ENCODE data around the gene PHACTR2. TPM values are rescaled to one million over a fixed set of nuclear protein-coding genes. Genes with fewer than 3 reads are reported as not detected.

Gene PHACTR2
- total and polyA plus RNA-seq, 2 of the 13 experiments (the other 11 are each of a cell fraction or from before 2014, with no cell fraction given): 11.3 to 28.2 TPM

- Histone ChIP-seq H3K4me2 (ENCODE audit: low read depth, low read length) (no peak overlapping the region), H2AFZ (ENCODE audit: low read length) (no peak overlapping the region), H3K79me2 (ENCODE audit: insufficient read depth, low read length) (no peaks in the 10 kb centered on the region), H3K9me3 (ENCODE audit: low read length) (no peaks in the 10 kb centered on the region), H3K36me3 (replicated peaks in 1 of 2; ENCODE audit: control insufficient read depth in 1 of 2, insufficient read depth in 2 of 2, low read length in 2 of 2) (no peaks in the 10 kb centered on the region), H3K9ac (ENCODE audit: insufficient read depth, low read depth, low read length) (no peak overlapping the region), H3K27me3 (ENCODE audit: control insufficient read depth in 1 of 2, insufficient read depth in 2 of 2, low read length in 2 of 2) (no peaks in the 10 kb centered on the region), H4K20me1 (ENCODE audit: insufficient read depth, low read length) (no peaks in the 10 kb centered on the region), H3K4me1 (ENCODE audit: insufficient read depth, low read length) (no peaks in the 10 kb centered on the region), H3K4me3 (replicated peaks in 1 of 3; ENCODE audit: insufficient read depth in 1 of 3, low read depth in 2 of 3, low read length in 3 of 3) (no peak overlapping the region), H3K27ac (ENCODE audit: extremely low read length, insufficient read depth, low read length) (no peak overlapping the region)
- no peak for TF ChIP-seq SMAD1 (CRISPR knock-in tag; IDR thresholded peaks at IDR 0.05; ENCODE audit: borderline replicate concordance, low read depth)
- no peak for TF ChIP-seq ZNF619 (CRISPR knock-in tag; IDR thresholded peaks at IDR 0.05)
- no peak for TF ChIP-seq SP4 (CRISPR knock-in tag; IDR thresholded peaks at IDR 0.05)
- TF ChIP-seq MTA3 (CRISPR knock-in tag; IDR thresholded peaks at IDR 0.05): no peak
- TF ChIP-seq SNAPC4 (CRISPR knock-in tag; IDR thresholded peaks at IDR 0.05): no peak
- DNase-seq (ENCODE audit: low spot score): no peak
- no peak for ATAC-seq
- no peak for FAIRE-seq
- intact Hi-C loops (cut with micrococcal nuclease; ENCODE audit: unreplicated experiment) (no loop called here), in situ Hi-C loops (cut with HindIII; ENCODE audit: extremely low pct_ligation_motif_present, low pct_unique_long_range_greater_than_20kb) (no loop called here)
- ChIA-PET CTCF (ENCODE audit: low intra/inter-chr PET ratio, low total read pairs) (no interaction called here), POLR2A (no interaction called here)
- WGBS (ENCODE audit: low lambda C conversion rate): 97% methylated on average over 1 of the region's 1 CpG
- no TSS peak for BruUV-seq (replicated peaks)
These were observed 54.8 kb downstream of the PHACTR2 start for GRCh38 chr6:143732536-143732935.

All from HepG2 (cell line).